ENCODE results near the gene TIMM10.

The TIMM10 gene

GRCh38 chr11:57483562-57483918 lies 47.0 kb downstream of the TIMM10 start:
- DNase-seq (ENCODE audit: low spot score): no peak

GRCh38 chr11:57482782-57483561 lies 47.6 kb downstream of the TIMM10 start:
- no peak for DNase-seq (ENCODE audit: low spot score)

GRCh38 chr11:57481915-57482781 lies 48.4 kb downstream of the TIMM10 start:
- no peak for DNase-seq (ENCODE audit: low spot score)

- no peak for DNase-seq (ENCODE audit: low spot score)
These were observed 49.2 kb downstream of the TIMM10 start for GRCh38 chr11:57481315-57481714.

GRCh38 chr11:57480409-57481137 lies 50.0 kb downstream of the TIMM10 start:
- DNase-seq (ENCODE audit: low spot score): peak; percentile 72

- DNase-seq (ENCODE audit: low spot score): no peak
These were observed 50.6 kb downstream of the TIMM10 start for GRCh38 chr11:57479911-57480310.

- no peak for DNase-seq (ENCODE audit: low spot score)
These were observed 51.4 kb downstream of the TIMM10 start for GRCh38 chr11:57479021-57479663.

Data from cerebellar cortex (tissue), 1 donor.